Activated CD8-positive, alpha-beta memory T cell treated with anti-CD3 and anti-CD28 coated beads for 24 hours (primary cell): ENCODE data around the gene NT5E.

Experiments used
- DNase-seq: peaks from one replicate; pipeline ENCODE4 v3.0.0-alpha.2; 2020

Gene NT5E

GRCh38 chr6:85422996-85423395 is 26.9 kb upstream of the NT5E start:
- no peak for DNase-seq

GRCh38 chr6:85424981-85425380 is 24.9 kb upstream of the NT5E start:
- DNase-seq = no peak

DNA sequence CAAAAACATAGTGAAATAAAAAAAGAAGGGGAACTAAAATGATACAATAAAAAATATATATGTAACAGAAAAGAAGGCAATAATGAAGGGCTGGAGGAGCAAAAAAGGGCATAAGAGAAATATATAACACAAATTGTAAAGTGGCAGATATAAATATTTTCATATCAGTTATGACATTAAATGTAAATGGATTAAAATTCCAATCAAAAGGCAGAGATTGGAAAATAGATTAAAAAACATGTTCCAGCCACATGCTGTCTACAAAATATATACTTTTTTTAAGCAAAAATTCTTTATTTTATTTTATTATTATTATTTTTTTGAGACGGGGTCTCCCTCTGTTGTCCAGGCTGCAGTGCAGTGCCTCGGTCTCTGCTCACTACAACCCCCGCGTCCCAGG is 23.9 kb upstream of the NT5E start:
- DNase-seq = no peak

DNA sequence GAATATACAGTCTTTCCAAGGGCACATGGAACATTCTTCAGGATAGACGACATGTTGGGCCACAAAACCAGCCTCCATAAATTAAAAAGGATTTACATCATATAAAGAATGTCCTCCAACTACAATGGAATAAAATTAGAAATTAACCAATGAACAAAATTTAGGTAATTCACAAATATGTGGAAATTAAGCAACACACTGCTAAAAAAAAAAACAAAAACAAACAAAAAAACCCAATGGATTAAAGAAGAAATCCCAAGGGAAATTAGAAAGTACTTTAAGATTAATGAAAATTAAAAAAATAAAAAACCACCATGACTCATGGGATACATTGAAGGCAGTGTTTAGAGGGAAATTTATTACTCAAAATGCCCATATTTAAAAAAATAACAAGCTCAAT is 21.4 kb upstream of the NT5E start:
- DNase-seq = no peak

DNA sequence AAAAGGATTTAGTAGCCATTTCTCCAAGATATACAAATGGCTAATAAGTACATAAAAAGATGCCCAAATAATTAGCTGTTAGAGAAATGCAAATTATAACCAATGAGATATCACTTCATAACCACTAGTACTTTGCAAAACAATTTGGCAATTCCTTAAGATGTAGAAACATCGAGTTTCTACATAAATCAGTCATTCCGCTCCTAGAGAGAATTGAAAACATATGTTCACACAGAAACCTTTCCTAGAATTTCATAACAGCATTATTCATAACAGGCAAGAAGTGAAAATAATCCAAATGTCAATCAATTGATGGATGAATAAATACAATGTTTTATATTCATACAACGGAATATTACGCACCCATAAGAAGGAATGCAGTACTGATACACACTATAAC is 20.5 kb upstream of the NT5E start:
- no peak for DNase-seq

- no peak for DNase-seq
These were observed 18.6 kb upstream of the NT5E start for GRCh38 chr6:85431271-85431670.

- DNase-seq = no peak
These were observed 17.3 kb upstream of the NT5E start for GRCh38 chr6:85432554-85432953.

GRCh38 chr6:85435851-85436250 is 14.0 kb upstream of the NT5E start:
- no peak for DNase-seq

GRCh38 chr6:85436411-85436810 is 13.5 kb upstream of the NT5E start:
- no peak for DNase-seq

- DNase-seq = no peak
These were observed 12.9 kb upstream of the NT5E start for GRCh38 chr6:85436939-85437495.

GRCh38 chr6:85443349-85444117 is 6.3 kb upstream of the NT5E start:
- DNase-seq = no peak

GRCh38 chr6:85449388-85449817 is 480 bp upstream of the NT5E start:
- peak; percentile 84 for DNase-seq

GRCh38 chr6:85451565-85452306 is 1.9 kb downstream of the NT5E start:
- DNase-seq = no peak

- DNase-seq = no peak
These were observed 2.6 kb downstream of the NT5E start for GRCh38 chr6:85452441-85452881.

GRCh38 chr6:85453052-85453451 is 3.2 kb downstream of the NT5E start:
- no peak for DNase-seq

DNA sequence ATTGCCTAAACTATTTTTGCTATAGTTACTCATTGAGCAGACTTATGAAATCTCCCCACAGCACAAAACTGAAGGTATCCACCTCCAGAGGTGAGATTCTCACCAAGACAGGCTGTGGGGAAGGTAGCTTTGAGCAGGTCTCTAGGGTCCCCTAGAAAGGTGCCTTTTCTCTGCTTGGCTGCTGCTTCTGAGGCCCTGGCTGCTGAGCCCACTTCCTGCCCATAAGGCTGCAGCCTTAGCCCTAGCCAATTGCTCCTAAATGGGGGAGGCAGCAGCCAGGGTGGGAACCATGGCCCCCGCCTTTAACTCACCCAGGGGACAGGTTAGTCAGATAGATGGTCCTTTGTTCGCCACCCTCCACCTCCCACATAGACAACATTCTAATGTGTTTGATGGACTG is 3.6 kb downstream of the NT5E start:
- DNase-seq = no peak

DNA sequence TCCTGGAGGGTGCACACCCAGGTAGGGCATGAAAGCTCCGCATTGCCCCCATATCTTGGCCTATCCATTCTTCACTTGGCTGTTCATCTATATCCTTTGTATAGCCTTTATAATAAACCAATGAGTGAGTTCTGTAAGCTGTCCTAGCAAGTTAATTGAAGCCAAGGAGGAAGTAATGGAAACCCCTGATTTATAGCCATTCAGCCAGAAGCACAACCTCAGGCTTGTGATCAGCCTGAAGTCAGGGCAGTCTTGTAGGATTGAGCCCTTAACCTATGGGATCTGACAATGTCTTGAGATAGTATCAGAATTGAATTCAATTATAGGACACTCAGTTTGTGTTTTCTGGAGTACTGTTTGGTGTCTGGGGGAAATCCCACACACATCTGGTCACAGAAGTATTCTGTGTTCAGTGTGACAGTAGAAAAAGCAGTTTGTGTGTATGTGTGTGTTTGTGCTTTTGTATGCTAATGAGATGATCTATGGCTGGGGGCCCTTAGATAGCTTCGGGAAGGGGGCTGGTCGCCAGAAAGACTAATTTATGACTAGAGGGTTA is 5.7 kb downstream of the NT5E start:
- DNase-seq = no peak

GRCh38 chr6:85456782-85457181 is 6.9 kb downstream of the NT5E start:
- DNase-seq = no peak

- no peak for DNase-seq
These were observed 8.3 kb downstream of the NT5E start for GRCh38 chr6:85458184-85458583.

GRCh38 chr6:85458782-85459181 is 8.9 kb downstream of the NT5E start:
- no peak for DNase-seq

- no peak for DNase-seq
These were observed 9.5 kb downstream of the NT5E start for GRCh38 chr6:85459224-85459901.

- DNase-seq = no peak
These were observed 10.5 kb downstream of the NT5E start for GRCh38 chr6:85460154-85460920.
